Spleen (tissue), 11 donors: ENCODE measurements around the gene SLC4A7. TPM values are rescaled to one million over a fixed set of nuclear protein-coding genes. Genes with fewer than 3 reads are reported as not detected.
A peak's percentile ranks its signal among the peaks of the same experiment; 100 is the strongest.

ENCODE experiments used
- DNase-seq: peaks from one replicate; pipeline ENCODE4 v3.0.0-alpha.2; 2020
- H3K27ac ChIP-seq, 8 donors: fragments of 200-600 bp; sonication (generic) in 7 of 8; 1 replicate in 4 of 8; 2 replicates in 4 of 8; pipeline versions ENCODE4 v1.5.0 to v1.8.0; 2016 to 2021; ENCODE audit warnings: inconsistent platforms in 4 of 8, mild to moderate bottlenecking in 4 of 8, moderate library complexity in 1 of 8
- H3K27me3 ChIP-seq, 7 donors: fragments of 200-600 bp; sonication (generic) in 6 of 7; replicated peaks in 1 of 7; 1 replicate in 4 of 7; 2 replicates in 3 of 7; pipeline versions ENCODE4 v1.5.0 to v1.8.0; 2016 to 2021; ENCODE audit warnings: inconsistent platforms in 3 of 7, mild to moderate bottlenecking in 1 of 7
- H3K36me3 ChIP-seq, 6 donors: fragments of 200-600 bp; sonication (generic) in 5 of 6; 1 replicate in 4 of 6; 2 replicates in 2 of 6; pipeline versions ENCODE4 v1.5.0 to v1.8.0; 2016 to 2021; ENCODE audit warnings: inconsistent platforms in 2 of 6
- H3K4me1 ChIP-seq, 6 donors: fragments of 200-600 bp; sonication (generic) in 5 of 6; 1 replicate in 3 of 6; 2 replicates in 3 of 6; pipeline versions ENCODE4 v1.5.0 to v1.8.0; 2016 to 2021; ENCODE audit warnings: inconsistent platforms in 3 of 6
- H3K4me3 ChIP-seq, 8 donors: fragments of 200-600 bp; sonication (generic) in 7 of 8; 1 replicate in 4 of 8; 2 replicates in 4 of 8; pipeline versions ENCODE4 v1.5.0 to v1.8.0; 2016 to 2021; ENCODE audit warnings: inconsistent platforms in 4 of 8, mild to moderate bottlenecking in 4 of 8, moderate library complexity in 2 of 8
- H3K9me3 ChIP-seq, 8 donors: fragments of 200-600 bp; sonication (generic) in 7 of 8; 1 replicate in 4 of 8; 2 replicates in 4 of 8; pipeline versions ENCODE4 v1.5.0 to v1.8.0; 2016 to 2021; ENCODE audit warnings: inconsistent platforms in 4 of 8
- CTCF ChIP-seq, 11 experiments: fragments of 200-600 bp in 7 of 11; fragments of 450-650 bp in 4 of 11; sonication (generic) in 4 of 11; IDR thresholded peaks in 8 of 11; conservative IDR thresholded peaks in 3 of 11; 1 replicate in 7 of 11; 2 replicates in 4 of 11; pipeline versions ENCODE4 v1.4.0 to v1.8.0; 2016 to 2021; ENCODE audit warnings: antibody characterized with exemption in 11 of 11, inconsistent platforms in 4 of 11, mild to moderate bottlenecking in 1 of 11
- POLR2A ChIP-seq, 3 donors: fragments of 450-650 bp; IDR thresholded peaks; one replicate each; pipeline ENCODE4 v1.5.1; 2017; ENCODE audit warnings: antibody characterized with exemption in 3 of 3, mild to moderate bottlenecking in 1 of 3
- POLR2AphosphoS5 ChIP-seq, 3 donors: sonication (generic); formaldehyde crosslinking; IDR thresholded peaks; one replicate each; pipeline ENCODE4 v1.5.1; 2017; ENCODE audit warnings: antibody characterized with exemption in 3 of 3
- WGBS, 5 donors: extraction: QIAGEN DNeasy Blood & Tissue Kit in 3 of 5; methylation state at CpG; one replicate each; pipeline versions ENCODE4 v1.1.5 to v1.1.7; 2013 to 2018; 5-methylcytosine and 5-hydroxymethylcytosine counted together
- intact Hi-C: fragments of 100-400 bp; cut with DNase I; formaldehyde crosslinking; loops from one replicate; pipeline ENCODE4 v1.15.0; 2023; ENCODE audit warnings: low total_unique reads
- polyA plus RNA-seq, 3 donors: library from polyadenylated mRNA; stranded (reverse); fragments of 200-250 nt; gene quantifications; one replicate each; pipeline ENCODE4 v1.2.1, GENCODE V29; 2013
- total RNA-seq, 7 donors: library from RNA; depleted of rRNA in 3 of 7; stranded (reverse); fragments of >200 nt in 3 of 7; fragmentation: NEBNext Ultra II Directional in 4 of 7; extraction: Animal tissue kit (Norgen Biotek cat#: 25700) in 4 of 7; gene quantifications; one replicate each; pipeline versions ENCODE4 v1.1.0 to v1.2.1, GENCODE V29; 2016 to 2021
- donor health status: healthy with polysubstance abuse.
- donor health status: DM: no; HTN: no; CAD: no; lungs with moderate emphysema.
- donor health status: DM: no; HTN: no; CAD: no.
- donor health status: Bipolar disorder and iron deficiency.
- donor health status: healthy.
- donor health status: DM: no; HTN: no; CAD: no.
- donor health status: DM: yes; HTN: yes; CAD: no.

The SLC4A7 gene
- total and polyA plus RNA-seq, 10 donors, result 5.7 to 62.3 (median 38.9) TPM

DNA sequence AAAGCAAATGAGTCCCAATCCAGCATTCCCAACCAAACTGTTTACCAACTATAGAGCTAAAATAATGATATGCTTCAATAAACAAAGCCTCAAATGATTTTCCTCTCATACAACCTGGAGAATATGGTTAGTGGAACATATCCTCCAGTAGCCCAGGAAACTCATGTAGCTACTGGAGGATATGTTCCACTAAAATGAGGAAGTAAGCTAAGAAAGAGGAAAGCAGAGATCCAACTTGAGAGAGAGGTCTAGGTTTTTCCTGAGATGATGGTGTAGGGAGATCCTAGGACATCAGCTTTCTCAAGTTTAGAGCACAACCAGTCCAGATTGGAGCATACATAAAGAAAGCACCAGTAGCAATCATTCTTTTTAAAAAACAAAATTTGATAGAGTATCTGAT lies 44.6 kb upstream of the SLC4A7 start:
- intact Hi-C loops, result no loop called here
- no peak overlapping the region for H3K27ac ChIP-seq

GRCh38 chr3:27526614-27527315 lies 42.6 kb upstream of the SLC4A7 start:
- H3K27ac ChIP-seq, result no peak overlapping the region
- H3K4me1 ChIP-seq, result no peaks in the 10 kb centered on the region
- 73 to 86% (median 78%) methylated on average over 6 of the region's 6 CpGs for WGBS, 5 donors
- no peak for TF ChIP-seq POLR2A (IDR thresholded peaks at IDR 0.05)
- no peak for TF ChIP-seq CTCF (IDR thresholded peaks at IDR 0.05 in 8 of 11, conservative IDR thresholded peaks at IDR 0.05 in 3 of 11)
- TF ChIP-seq POLR2AphosphoS5 (IDR thresholded peaks at IDR 0.05), result no peak
- no peak overlapping the region for H3K4me3 ChIP-seq
- no peak for DNase-seq
- intact Hi-C loops, result no loop called here
- H3K9me3 ChIP-seq, result no peaks in the 10 kb centered on the region
- H3K27me3 ChIP-seq, result no peaks in the 10 kb centered on the region
- no peaks in the 10 kb centered on the region for H3K36me3 ChIP-seq

More for the DNA sequence above, 44.6 kb upstream of the SLC4A7 start:
- Histone ChIP-seq H3K4me3 (no peak overlapping the region), H3K4me1 (peaks cover 0 to 9% (median 6%) of the 10 kb centered on the region in 6 donors), H3K36me3 (no peaks in the 10 kb centered on the region), H3K27me3 (no peaks in the 10 kb centered on the region), H3K9me3 (no peaks in the 10 kb centered on the region)
- no peak for DNase-seq
- TF ChIP-seq POLR2A (IDR thresholded peaks at IDR 0.05) (no peak), POLR2AphosphoS5 (IDR thresholded peaks at IDR 0.05) (no peak), CTCF (IDR thresholded peaks at IDR 0.05 in 8 of 11, conservative IDR thresholded peaks at IDR 0.05 in 3 of 11) (no peak)

GRCh38 chr3:27521872-27522265 lies 37.7 kb upstream of the SLC4A7 start:
- H3K9me3 ChIP-seq, result no peaks in the 10 kb centered on the region
- H3K36me3 ChIP-seq, result no peaks in the 10 kb centered on the region
- 89 to 98% (median 90%) methylated on average over 2 of the region's 2 CpGs for WGBS, 5 donors
- H3K27me3 ChIP-seq, result no peaks in the 10 kb centered on the region
- intact Hi-C loops, result no loop called here
- H3K4me1 ChIP-seq, result no peaks in the 10 kb centered on the region
- no peak for DNase-seq
- TF ChIP-seq POLR2A (IDR thresholded peaks at IDR 0.05), result no peak
- TF ChIP-seq CTCF (IDR thresholded peaks at IDR 0.05 in 8 of 11, conservative IDR thresholded peaks at IDR 0.05 in 3 of 11), result no peak
- no peak for TF ChIP-seq POLR2AphosphoS5 (IDR thresholded peaks at IDR 0.05)
- no peak overlapping the region for H3K4me3 ChIP-seq
- H3K27ac ChIP-seq, result peak overlapping the region in 1 of 8 donors; percentile 2

DNA sequence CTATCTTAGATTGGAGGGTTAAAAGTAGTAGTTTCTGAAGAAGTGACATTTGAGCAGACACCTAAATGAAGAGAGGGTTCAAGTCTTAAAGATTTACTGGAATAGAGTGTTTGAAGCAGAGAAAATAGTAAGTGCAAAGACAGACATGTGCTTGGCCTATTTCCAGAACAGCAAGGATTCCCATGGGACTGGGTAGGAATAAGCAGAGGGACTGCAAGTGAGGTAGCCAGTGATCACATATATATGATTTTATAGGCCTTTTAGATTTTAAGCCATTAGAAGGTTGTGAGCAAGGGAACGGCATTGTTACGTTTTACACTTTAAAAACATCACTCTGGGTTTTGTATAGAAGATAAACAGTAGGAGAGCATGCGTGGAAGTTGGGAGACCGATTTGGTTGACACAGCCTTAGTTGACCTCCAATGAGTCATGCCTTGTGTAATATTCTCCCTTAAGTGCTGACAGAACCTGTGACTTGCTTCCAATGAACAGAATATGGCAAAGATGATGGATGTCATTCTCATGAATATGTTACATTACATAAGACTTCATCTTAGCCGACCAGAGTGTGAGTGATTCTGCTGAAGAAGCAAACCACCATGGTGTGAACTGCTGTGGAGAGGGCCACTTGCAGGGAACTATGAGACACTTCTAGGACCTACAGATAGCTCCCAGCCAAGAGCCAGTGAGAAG lies 37.1 kb upstream of the SLC4A7 start:
- H3K27me3 ChIP-seq, result no peaks in the 10 kb centered on the region
- H3K36me3 ChIP-seq, result no peaks in the 10 kb centered on the region
- TF ChIP-seq POLR2AphosphoS5 (IDR thresholded peaks at IDR 0.05) (no peak), CTCF (IDR thresholded peaks at IDR 0.05 in 8 of 11, conservative IDR thresholded peaks at IDR 0.05 in 3 of 11) (no peak), POLR2A (IDR thresholded peaks at IDR 0.05) (no peak)
- DNase-seq, result no peak
- no peak overlapping the region for H3K4me3 ChIP-seq
- no peaks in the 10 kb centered on the region for H3K9me3 ChIP-seq
- intact Hi-C loops, result no loop called here
- H3K4me1 ChIP-seq, result no peaks in the 10 kb centered on the region
- WGBS, 5 donors, result 68 to 81% (median 76%) methylated on average over 5 of the region's 5 CpGs
- peak overlapping the region in 1 of 8 donors; percentile 2 for H3K27ac ChIP-seq
